K562 (cell line): ENCODE data around the gene VSIG2. TPM values are rescaled to one million over a fixed set of nuclear protein-coding genes. Genes with fewer than 3 reads are reported as not detected.

Source experiments
- ATAC-seq: fragments of 200-7000 bp; cut with Tn5 transposase; 3 replicates; pipeline ENCODE4 v1.9.1; 2020; ENCODE audit warnings: moderate library complexity
- BruUV-seq: library from RNA; stranded (reverse); fragments of 400-500 nt; replicated peaks from 2 replicates; lab custom pipeline; 2021; lab: Mats Ljungman, UMichigan
- CTCF ChIA-PET: fragments of 300-600 bp; formaldehyde crosslinking; extraction: SDS; loops from one replicate; lab custom pipeline; 2021; ENCODE audit warnings: low intra/inter-chr PET ratio; lab: Yijun Ruan, JAX
- POLR2A ChIA-PET: fragments of 300-600, 350-650 bp; sonication (Branson Sonifier 250); formaldehyde crosslinking; extraction: SDS; loops from one replicate; lab custom pipeline; 2021; ENCODE audit warnings: antibody characterized with exemption, inconsistent platforms; lab: Yijun Ruan, JAX
- DNase-seq, 4 experiments: peaks; one replicate each; pipeline versions ENCODE4 v3.0.0 to v3.0.0-alpha.2; 2011 to 2018; ENCODE audit warnings: low spot score in 3 of 4, mixed read lengths in 3 of 4; ENCODE audit errors: extremely low read depth in 1 of 4
- FAIRE-seq: peaks from 2 replicates; lab custom pipeline; 2011; peaks lifted over from hg19 to GRCh38; lab: Jason Lieb, UNC
- H2AFZ ChIP-seq: 2 replicates; pipeline ENCODE4 v1.6.0; 2011; ENCODE audit warnings: low read depth, low read length, control low read depth, inconsistent platforms
- H3K27ac ChIP-seq: fragments of 200-600 bp; 3 replicates; pipeline ENCODE4 v1.8.0; 2011; ENCODE audit warnings: low read depth, mild to moderate bottlenecking, control low read depth, inconsistent platforms, low read length, moderate library complexity, mixed read lengths; ENCODE audit errors: extremely low read depth
- H3K27me3 ChIP-seq, 2 experiments: fragments of 300-600 bp in 1 of 2; 2 replicates in 1 of 2; 3 replicates in 1 of 2; pipeline versions ENCODE4 v1.6.0 to v1.8.0; 2011; ENCODE audit warnings: inconsistent platforms in 2 of 2, low read length in 2 of 2, mild to moderate bottlenecking in 1 of 2, mixed read lengths in 1 of 2, moderate library complexity in 1 of 2; ENCODE audit not compliant: control insufficient read depth in 2 of 2, insufficient read depth in 2 of 2
- H3K36me3 ChIP-seq: fragments of 300-600 bp; 3 replicates; pipeline ENCODE4 v1.8.0; 2011; ENCODE audit warnings: mild to moderate bottlenecking, low read length, inconsistent platforms; ENCODE audit not compliant: control insufficient read depth, insufficient read depth
- H3K4me1 ChIP-seq, 2 experiments: fragments of 200-600 bp in 1 of 2; replicated peaks in 1 of 2; 2 replicates in 1 of 2; 3 replicates in 1 of 2; pipeline versions ENCODE4 v1.5.1 to v1.8.0; 2011; ENCODE audit warnings: inconsistent platforms in 2 of 2, low read length in 2 of 2, mild to moderate bottlenecking in 1 of 2, mixed read lengths in 1 of 2, moderate library complexity in 1 of 2; ENCODE audit not compliant: control insufficient read depth in 2 of 2, insufficient read depth in 2 of 2
- H3K4me2 ChIP-seq: 2 replicates; pipeline ENCODE4 v1.6.1; 2011; ENCODE audit warnings: low read length, control low read depth, inconsistent platforms, mixed read lengths; ENCODE audit not compliant: insufficient read depth
- H3K4me3 ChIP-seq: fragments of 200-600 bp; sonication (generic), shearing (Covaris generic); 2 replicates; pipeline ENCODE4 v1.5.1; 2016; ENCODE audit warnings: control low read depth, inconsistent platforms
- H3K79me2 ChIP-seq: fragments of 200-600 bp; 3 replicates; pipeline ENCODE4 v1.8.0; 2011; ENCODE audit warnings: low read length, inconsistent platforms; ENCODE audit not compliant: control insufficient read depth, insufficient read depth
- H3K9ac ChIP-seq, 2 experiments: 2 replicates each; pipeline versions ENCODE4 v1.6.0 to v1.6.1; 2011; ENCODE audit warnings: low read depth in 2 of 2, low read length in 2 of 2, control low read depth in 1 of 2, inconsistent platforms in 1 of 2, mild to moderate bottlenecking in 1 of 2, mixed read lengths in 1 of 2; ENCODE audit not compliant: insufficient read depth in 1 of 2
- H3K9me1 ChIP-seq: one replicate; pipeline ENCODE4 v1.6.0; 2011; ENCODE audit warnings: inconsistent platforms, mild to moderate bottlenecking, low read length, moderate library complexity; ENCODE audit not compliant: control insufficient read depth, insufficient read depth
- H3K9me3 ChIP-seq: replicated peaks from 2 replicates; pipeline ENCODE4 v1.5.1; 2011; ENCODE audit warnings: low read depth, low read length, inconsistent platforms; ENCODE audit not compliant: control insufficient read depth, insufficient read depth
- H4K20me1 ChIP-seq: replicated peaks from 2 replicates; pipeline ENCODE4 v1.6.1; 2011; ENCODE audit warnings: low read length, inconsistent platforms, mixed read lengths; ENCODE audit not compliant: control insufficient read depth, insufficient read depth
- STAT5B ChIP-seq: fragments of 250-450 bp; sonication (Bioruptor Pico); IDR thresholded peaks from 2 replicates; pipeline ENCODE4 v1.8.0; 2021; ENCODE audit warnings: mild to moderate bottlenecking, inconsistent platforms
- ZFP36 ChIP-seq: fragments of 150-350 bp; IDR thresholded peaks from 2 replicates; pipeline ENCODE4 v1.6.1; 2018; ENCODE audit warnings: low read length, low read depth; ENCODE audit not compliant: partially characterized antibody
- ZNF584 ChIP-seq: fragments of 200-800 bp; sonication (Bioruptor generic); IDR thresholded peaks from 2 replicates; pipeline ENCODE4 v1.6.1; 2016; ENCODE audit warnings: low read depth, mild to moderate bottlenecking, missing genetic modification characterization, missing compliant biosample characterization
- WGBS: fragments of 100-300 bp; shearing (Covaris generic); methylation state at CpG from one replicate; pipeline ENCODE4 v1.1.6; 2016; ENCODE audit warnings: low coverage, mixed read lengths; ENCODE audit not compliant: insufficient coverage; ENCODE audit errors: missing lambda C conversion rate; 5-methylcytosine and 5-hydroxymethylcytosine counted together
- in situ Hi-C: fragments of 300-500 bp; cut with MboI; formaldehyde crosslinking; loops from 4 replicates; pipeline ENCODE4 v1.15.0; 2018; ENCODE audit warnings: inconsistent platforms, mixed read lengths
- intact Hi-C: fragments of 100-400 bp; cut with micrococcal nuclease; formaldehyde crosslinking; loops from 2 replicates; pipeline ENCODE4 v1.14.2; 2022
- polyA plus RNA-seq, 8 experiments: library from polyadenylated mRNA; depleted of rRNA in 4 of 8; stranded (reverse) in 5 of 8; unstranded in 3 of 8; fragments of >200 nt; fragmentation: Nextera tagmentation in 2 of 8; fragmentation: Illumina TruSeq in 1 of 8; extraction: Ambion mirVana in 2 of 8; extraction: Trizol in 1 of 8; gene quantifications; 2 replicates each; pipeline versions ENCODE4 v1.2.1 to v1.2.3, GENCODE V29; 2011 to 2014; ENCODE audit warnings: inconsistent platforms in 1 of 8, missing spikeins in 1 of 8
- total RNA-seq, 7 experiments: library from RNA; depleted of rRNA in 6 of 7; stranded (reverse); fragments of >200 nt in 6 of 7; fragmentation: Illumina TruSeq in 2 of 7; extraction: Trizol in 2 of 7; gene quantifications; 2 replicates each; pipeline versions ENCODE4 v1.2.1 to v1.2.3, GENCODE V29; 2011 to 2021; ENCODE audit warnings: low replicate concordance in 1 of 7

The VSIG2 gene
- total and polyA plus RNA-seq, 9 of the 15 experiments (the other 6 are each of a cell fraction or from before 2014, with no cell fraction given): not detected

- BruUV-seq: no TSS peak
These were observed 4.0 kb downstream of the VSIG2 start for GRCh38 chr11:124748100-124748418.

DNA sequence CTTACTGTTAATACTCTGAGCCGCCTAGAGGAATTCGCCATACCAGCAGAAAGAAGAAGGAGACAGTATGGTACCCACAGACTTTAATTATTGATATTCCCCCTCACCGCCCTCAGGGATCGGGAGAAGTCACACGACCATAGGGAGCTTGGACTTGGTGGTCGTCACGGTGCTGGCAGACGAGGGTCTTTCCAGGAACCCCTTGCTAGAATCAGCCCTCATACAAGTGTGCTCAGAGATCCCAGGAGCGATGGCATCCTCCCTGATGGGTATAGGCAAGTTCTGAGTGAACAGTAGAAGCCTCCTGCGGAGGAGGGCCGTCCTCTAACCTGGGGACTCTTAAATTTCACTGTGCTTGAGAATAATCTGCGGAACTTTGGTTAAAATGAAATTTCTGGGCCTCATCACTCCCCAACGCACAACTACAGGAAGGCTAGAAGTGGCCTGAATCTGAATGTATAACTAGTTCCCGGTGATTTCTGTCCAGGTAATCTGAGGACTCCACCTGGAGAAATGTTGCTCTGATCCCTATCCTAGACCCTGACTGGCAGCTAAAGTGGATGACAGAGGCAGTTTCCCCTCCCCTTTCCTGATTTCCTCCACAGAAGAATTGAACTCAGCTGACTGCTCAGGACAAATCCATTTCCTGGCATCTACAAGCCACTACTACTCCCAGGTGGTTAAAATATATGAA, 4.5 kb downstream of the VSIG2 start:
- Histone ChIP-seq H3K27me3 (peaks cover 15 to 58% of the 10 kb centered on the region in 2 experiments; a peak in 4 of 5 replicates), H2AFZ (peak overlapping the region; percentile 74; the same call in 1 of the 2 replicates), H3K4me2 (peak overlapping the region; percentile 18; the same call in 1 of the 2 replicates), H3K9ac (no peak overlapping the region), H3K79me2 (no peaks in the 10 kb centered on the region), H3K36me3 (no peaks in the 10 kb centered on the region), H3K27ac (no peak overlapping the region), H3K4me1 (peaks cover 7 to 21% of the 10 kb centered on the region in 2 experiments; a peak in 4 of 5 replicates), H3K4me3 (no peak overlapping the region), H3K9me3 (no peaks in the 10 kb centered on the region), H3K9me1 (no peaks in the 10 kb centered on the region), H4K20me1 (0 out of 2 replicates have a peak, but pooled peaks cover 2% of the 10 kb centered on the region)
- in situ Hi-C loops (no loop called here), intact Hi-C loops (no loop called here)
- ATAC-seq (no peak), DNase-seq (no peak), FAIRE-seq (no peak)
- BruUV-seq: no TSS peak
- ChIA-PET POLR2A (interaction anchor here (0.5 to 1.0 kb wide), 2 partner anchors 11 to 328 kb away, joined by 3 read pairs; no protein-coding TSS in a partner anchor), CTCF (no interaction called here)
- WGBS: 29% methylated on average over 14 of the region's 14 CpGs
- TF ChIP-seq STAT5B (CRISPR knock-in tag): no peak

More at GRCh38 chr11:124748100-124748418, 4.0 kb downstream of the VSIG2 start:
- no peaks in the 10 kb centered on the region for H3K9me3 ChIP-seq
- peaks cover 12 to 21% of the 10 kb centered on the region in 2 experiments; a peak in 4 of 5 replicates for H3K4me1 ChIP-seq
- no peak for DNase-seq
- TF ChIP-seq ZFP36 (no peak), ZNF584 (CRISPR knock-in tag) (no peak)
- FAIRE-seq: no peak
- in situ Hi-C loops: no loop called here
- H3K27me3 ChIP-seq: peaks cover 15 to 57% of the 10 kb centered on the region in 2 experiments; a peak in 4 of 5 replicates
- ATAC-seq: no peak
- H2AFZ ChIP-seq: no peak overlapping the region
- H3K79me2 ChIP-seq: no peaks in the 10 kb centered on the region
- H3K9ac ChIP-seq: no peak overlapping the region; a peak in 2 of 4 replicates
- CTCF ChIA-PET: no interaction called here
- no peaks in the 10 kb centered on the region for H3K9me1 ChIP-seq
- H3K36me3 ChIP-seq: no peaks in the 10 kb centered on the region
- no peak overlapping the region for H3K4me3 ChIP-seq
- POLR2A ChIA-PET: interaction anchor here (0.5 to 1.0 kb wide), 2 partner anchors 10 to 328 kb away, joined by 3 read pairs; no protein-coding TSS in a partner anchor
- intact Hi-C loops: no loop called here
- H3K4me2 ChIP-seq: no peak overlapping the region
- H4K20me1 ChIP-seq: no peaks in the 10 kb centered on the region
- no peak overlapping the region for H3K27ac ChIP-seq
- 16% methylated on average over 5 of the region's 7 CpGs for WGBS
